8988T (cell line): ENCODE results near the gene ADGRL3.
"Not testable (repeated sequence)": the region's sequence is repeated elsewhere in the genome, so short reads cannot be mapped to it uniquely, and the experiment has no call there.

ENCODE experiments used
- DNase-seq: peaks from one replicate; pipeline ENCODE4 v3.0.0; 2011

The ADGRL3 gene

GRCh38 chr4:61665649-61666048 is 465.5 kb downstream of the ADGRL3 start:
- no peak for DNase-seq

- no peak for DNase-seq
Observed at GRCh38 chr4:61666244-61666643, 466.1 kb downstream of the ADGRL3 start.

GRCh38 chr4:61671599-61671998 is 471.5 kb downstream of the ADGRL3 start:
- no peak for DNase-seq

GRCh38 chr4:61675464-61675863 is 475.3 kb downstream of the ADGRL3 start:
- DNase-seq: no peak

GRCh38 chr4:61678297-61678696 is 478.2 kb downstream of the ADGRL3 start:
- no peak for DNase-seq

DNA sequence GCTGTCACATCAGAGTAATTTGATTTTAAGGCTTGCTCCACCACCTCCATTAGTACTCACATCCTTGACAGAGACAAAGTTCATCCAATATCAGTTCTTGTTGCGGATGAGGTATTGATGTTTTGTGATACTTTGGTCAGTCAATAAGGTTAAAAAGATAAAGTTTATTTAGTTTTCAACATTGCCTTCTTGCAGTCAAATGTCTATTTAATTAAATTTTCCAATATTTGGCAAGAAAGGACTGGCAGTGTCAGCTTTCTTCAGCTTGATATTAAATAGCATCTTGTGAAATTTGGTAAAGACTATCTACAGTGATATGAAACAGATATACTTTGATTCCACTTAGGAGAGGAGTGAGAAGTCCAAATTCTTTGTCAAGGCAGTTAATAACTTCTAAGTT is 493.4 kb downstream of the ADGRL3 start:
- no peak for DNase-seq

- DNase-seq: no peak
Observed at GRCh38 chr4:61714387-61714911, 514.3 kb downstream of the ADGRL3 start.

DNA sequence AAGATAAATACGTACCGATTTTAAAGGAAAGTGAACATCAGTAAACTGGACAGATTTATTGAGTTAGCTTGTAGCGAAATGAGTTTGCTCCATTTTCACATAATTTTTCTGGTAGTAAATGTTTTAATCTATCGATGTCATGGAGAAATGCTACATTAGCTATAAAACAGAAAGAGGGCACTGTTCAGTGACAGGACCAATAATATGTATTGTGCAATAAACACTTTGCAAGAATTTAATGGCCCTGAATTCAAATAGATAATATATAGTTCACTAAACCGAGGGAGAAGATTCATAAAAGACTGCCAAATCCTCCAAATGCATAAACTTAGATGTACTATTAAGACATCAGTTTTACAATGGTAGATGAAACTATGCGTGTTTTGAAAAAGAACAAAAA is 516.3 kb downstream of the ADGRL3 start:
- DNase-seq: no peak

DNA sequence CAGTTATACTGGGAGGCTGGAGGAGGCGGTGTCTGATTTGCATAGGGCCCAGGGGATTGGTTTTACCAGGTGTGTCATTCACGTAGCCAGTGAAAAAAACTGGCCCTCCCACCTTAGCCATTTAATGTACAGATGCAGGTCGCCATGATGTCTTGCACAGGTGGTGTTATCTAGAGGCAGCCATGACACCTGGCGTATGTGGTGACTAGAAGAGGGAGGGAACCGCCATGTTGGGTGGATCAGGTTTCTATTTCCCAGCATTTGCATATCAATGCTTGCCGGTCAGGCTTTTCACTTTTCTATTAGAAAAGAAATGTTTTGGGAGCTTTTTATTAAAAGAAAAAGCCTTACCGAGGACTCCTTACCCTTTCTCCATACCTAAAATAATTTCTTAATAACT is 523.4 kb downstream of the ADGRL3 start:
- DNase-seq: no peak

DNA sequence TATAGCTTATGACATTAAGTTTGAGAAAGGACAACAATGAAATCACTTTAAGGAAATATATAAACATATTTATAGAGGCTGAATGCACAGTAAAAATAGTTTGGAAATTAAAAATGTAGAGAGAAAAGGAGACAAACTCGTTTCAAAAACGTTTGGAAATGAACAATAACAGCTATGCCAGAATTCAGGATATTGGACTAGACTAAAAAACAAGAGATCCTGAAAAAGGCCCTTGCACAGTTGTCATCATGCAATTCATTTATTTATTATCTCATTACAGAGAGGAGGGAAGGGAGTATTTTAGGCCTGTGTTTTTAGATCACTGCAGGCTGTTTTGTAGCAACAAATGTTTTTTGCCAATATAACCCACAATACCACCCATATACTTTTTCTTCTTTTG is 527.2 kb downstream of the ADGRL3 start:
- DNase-seq: no peak

- no peak for DNase-seq
Observed at GRCh38 chr4:61734409-61734808, 534.3 kb downstream of the ADGRL3 start.

DNA sequence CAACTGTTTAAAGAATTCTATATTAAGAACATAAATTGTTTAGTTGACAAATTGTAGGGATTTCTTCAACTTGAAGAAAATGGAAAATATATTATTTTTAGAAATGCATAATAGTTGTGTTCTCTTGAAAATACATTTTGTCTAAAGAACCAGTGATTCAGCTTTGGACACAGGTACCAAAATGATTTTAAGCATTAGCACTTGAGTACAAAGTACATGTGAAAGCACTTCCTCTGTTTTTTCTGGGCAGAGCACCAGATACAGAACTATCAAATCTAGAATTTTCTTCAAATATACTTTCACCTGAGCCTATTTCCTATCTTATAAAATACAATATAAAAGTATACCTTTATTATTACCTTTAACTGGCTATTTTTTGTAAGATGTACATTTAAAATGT is 539.8 kb downstream of the ADGRL3 start:
- DNase-seq: no peak

DNA sequence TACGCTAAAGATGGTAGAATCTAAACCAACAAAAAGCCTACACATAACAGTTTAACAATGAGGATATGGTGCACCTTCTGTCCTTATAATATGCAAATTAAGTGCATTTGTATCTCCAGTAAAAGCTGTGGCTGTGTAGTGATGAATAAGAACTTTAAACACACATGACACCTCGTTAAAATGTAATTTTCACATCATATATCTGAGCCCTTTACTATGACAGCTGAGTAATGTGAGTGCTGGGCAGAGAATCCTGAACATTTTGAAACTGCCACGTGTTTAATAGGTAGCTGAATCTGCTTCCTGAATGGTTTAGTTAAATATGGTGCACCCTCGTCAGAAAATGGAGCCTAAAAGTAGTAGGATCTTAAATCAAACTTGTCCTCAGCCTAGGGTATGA is 540.8 kb downstream of the ADGRL3 start:
- no peak for DNase-seq

DNA sequence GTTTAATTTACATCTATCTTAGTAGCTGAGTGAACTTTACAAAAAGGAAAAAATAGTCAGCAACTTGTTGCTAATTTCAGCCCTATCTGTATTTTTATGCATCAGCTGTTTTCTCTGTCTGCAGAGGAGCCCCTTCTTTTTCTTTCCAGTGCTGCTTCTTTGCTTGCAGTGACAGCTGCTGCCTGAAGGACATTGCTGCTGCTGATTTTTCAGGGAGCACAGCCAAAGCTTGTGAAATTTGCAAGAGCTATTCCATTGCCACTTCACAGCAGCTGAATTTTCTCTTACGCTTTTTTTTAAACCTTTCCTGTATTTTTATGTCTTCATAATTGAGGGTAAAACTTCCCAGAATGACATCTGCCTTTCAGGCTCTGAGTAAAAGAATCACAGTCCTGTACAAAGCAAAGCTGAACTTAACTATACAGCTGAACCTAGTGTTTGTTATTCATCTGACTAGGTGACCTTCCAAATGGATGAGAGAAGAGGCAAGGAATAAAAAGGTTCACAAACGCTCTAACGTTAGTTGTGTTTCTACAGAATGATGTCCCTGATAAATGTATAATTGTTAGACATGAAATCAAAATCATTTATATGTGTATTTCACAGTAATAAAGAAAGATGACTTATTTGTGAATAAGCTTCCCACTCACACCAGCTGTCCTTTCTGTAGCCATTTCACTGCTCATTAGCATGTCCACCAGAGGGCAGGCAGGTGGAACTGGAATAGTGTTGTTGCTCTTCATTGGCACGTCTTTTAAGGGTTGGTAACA is 541.4 kb downstream of the ADGRL3 start:
- DNase-seq: peak; percentile 8

DNA sequence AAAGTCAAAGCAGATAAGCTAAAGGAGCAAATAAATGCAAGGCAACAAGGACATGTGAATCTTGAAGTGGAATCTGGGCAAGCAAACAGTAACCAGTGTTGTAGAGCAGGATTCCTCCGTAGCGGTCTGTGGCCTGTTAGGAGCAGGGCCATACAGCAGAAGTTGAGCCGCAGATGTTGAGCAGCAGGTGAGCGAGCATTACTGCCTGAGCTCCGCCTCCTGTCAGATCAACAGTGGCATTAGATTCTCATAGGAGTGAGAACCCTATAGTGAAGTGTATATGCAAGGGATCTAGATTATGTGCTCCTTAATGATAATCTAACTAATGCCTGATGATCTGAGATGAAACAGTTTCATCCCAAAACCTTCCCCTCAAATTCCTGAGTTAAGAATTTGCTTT is 550.7 kb downstream of the ADGRL3 start:
- no peak for DNase-seq

GRCh38 chr4:61752617-61753016 is 552.5 kb downstream of the ADGRL3 start:
- DNase-seq: no peak

GRCh38 chr4:61753739-61754138 is 553.6 kb downstream of the ADGRL3 start:
- no peak for DNase-seq

GRCh38 chr4:61756937-61757336 is 556.8 kb downstream of the ADGRL3 start:
- DNase-seq: not testable (repeated sequence)

DNA sequence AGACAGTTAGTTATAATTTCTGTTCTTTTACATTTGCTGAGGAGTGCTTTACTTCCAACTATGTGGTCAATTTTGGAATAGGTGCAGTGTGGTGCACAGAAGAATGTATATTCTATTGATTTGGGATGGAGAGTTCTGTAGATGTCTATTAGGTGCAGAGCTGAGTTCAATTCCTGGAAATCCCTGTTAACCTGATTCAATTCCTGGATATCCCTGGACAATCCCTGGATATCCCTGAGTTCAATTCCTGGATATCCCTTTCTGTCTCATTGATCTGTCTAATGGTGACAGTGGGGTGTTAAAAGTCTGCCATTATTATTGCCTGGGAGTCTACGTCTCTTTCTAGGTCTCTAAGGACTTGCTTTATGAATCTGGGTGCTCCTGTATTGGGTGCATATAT is 557.9 kb downstream of the ADGRL3 start:
- DNase-seq: not testable (repeated sequence)

GRCh38 chr4:61758596-61758995 is 558.5 kb downstream of the ADGRL3 start:
- DNase-seq: not testable (repeated sequence)

DNA sequence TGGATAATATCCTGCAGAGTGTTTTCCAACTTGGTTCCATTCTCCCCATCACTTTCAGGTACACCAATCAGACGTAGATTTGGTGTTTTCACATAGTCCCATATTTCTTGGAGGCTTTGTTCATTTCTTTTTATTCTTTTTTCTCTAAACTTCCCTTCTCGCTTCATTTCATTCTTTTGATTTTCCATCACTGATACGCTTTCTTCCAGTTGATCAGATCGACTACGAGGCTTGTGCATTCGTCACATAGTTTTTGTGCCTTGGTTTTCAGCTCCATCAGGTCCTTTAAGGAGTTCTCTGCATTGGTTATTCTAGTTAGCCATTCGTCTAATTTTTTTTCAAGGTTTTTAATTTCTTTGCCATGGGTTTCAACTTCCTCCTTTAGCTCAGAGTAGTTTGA is 559.1 kb downstream of the ADGRL3 start:
- DNase-seq: not testable (repeated sequence)

DNA sequence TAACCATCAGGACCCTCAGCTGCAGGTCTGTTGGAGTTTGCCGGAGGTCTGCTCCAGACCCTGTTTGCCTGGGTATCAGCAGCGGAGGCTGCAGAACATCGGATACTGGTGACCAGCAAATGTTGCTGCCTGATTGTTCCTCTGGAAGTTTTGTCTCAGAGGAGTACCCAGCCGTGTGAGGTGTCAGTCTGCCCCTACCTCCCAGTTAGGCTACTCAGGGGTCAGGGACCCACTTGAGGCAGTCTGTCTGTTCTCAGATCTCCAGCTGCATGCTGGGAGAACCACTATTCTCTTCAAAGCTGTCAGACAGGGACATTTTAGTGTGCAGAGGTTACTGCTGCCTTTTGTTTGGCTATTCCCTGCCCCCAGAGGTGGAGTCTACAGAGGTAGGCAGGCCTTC is 559.8 kb downstream of the ADGRL3 start:
- DNase-seq: not testable (repeated sequence)

GRCh38 chr4:61760820-61761219 is 560.7 kb downstream of the ADGRL3 start:
- DNase-seq: no peak

GRCh38 chr4:61762722-61763627 is 562.8 kb downstream of the ADGRL3 start:
- no peak for DNase-seq
